HepG2 (cell line): ENCODE measurements around the gene CXADR. TPM values are rescaled to one million over a fixed set of nuclear protein-coding genes. Genes with fewer than 3 reads are reported as not detected.

Source experiments
- HNRNPK ChIP-seq: fragments of 200-400 bp; formaldehyde crosslinking; IDR thresholded peaks from 2 replicates; pipeline ENCODE4 v1.6.1; 2018; ENCODE audit warnings: low read length, low read depth, moderate library complexity, mild to moderate bottlenecking; ENCODE audit not compliant: poor library complexity, severe bottlenecking
- KDM1A ChIP-seq: IDR thresholded peaks from 2 replicates; pipeline ENCODE4 v1.6.1; 2016; ENCODE audit warnings: missing compliant biosample characterization
- MED1 ChIP-seq: sonication (generic); formaldehyde crosslinking; IDR thresholded peaks from 2 replicates; pipeline ENCODE4 v1.4.0; 2020; ENCODE audit warnings: missing genetic modification reagents
- NFKBIZ ChIP-seq: IDR thresholded peaks from 2 replicates; pipeline ENCODE4 v1.6.1; 2018; ENCODE audit warnings: missing genetic modification reagents, missing compliant biosample characterization
- POLR2A ChIP-seq, 2 experiments: IDR thresholded peaks; 2 replicates each; pipeline ENCODE4 v1.6.1; 2011; ENCODE audit warnings: low read depth in 2 of 2, low read length in 2 of 2, mild to moderate bottlenecking in 1 of 2, moderate library complexity in 1 of 2; ENCODE audit not compliant: insufficient read depth in 1 of 2
- RXRB ChIP-seq: IDR thresholded peaks from 2 replicates; pipeline ENCODE4 v1.6.1; 2016; ENCODE audit warnings: borderline replicate concordance, missing genetic modification reagents, missing compliant biosample characterization
- TCF7L2 ChIP-seq: IDR thresholded peaks from 2 replicates; pipeline ENCODE4 v1.6.1; 2011; ENCODE audit warnings: mild to moderate bottlenecking, low read depth, low read length, moderate library complexity
- ZNF224 ChIP-seq: sonication (generic); formaldehyde crosslinking; IDR thresholded peaks from 2 replicates; pipeline ENCODE4 v1.5.0; 2020; ENCODE audit warnings: mild to moderate bottlenecking, missing genetic modification reagents
- ZNF577 ChIP-seq: sonication (generic); formaldehyde crosslinking; IDR thresholded peaks from 2 replicates; pipeline ENCODE4 v1.4.0; 2020; ENCODE audit warnings: mild to moderate bottlenecking, low read depth, missing genetic modification reagents, borderline replicate concordance
- ZNF672 ChIP-seq: sonication (generic); formaldehyde crosslinking; IDR thresholded peaks from 2 replicates; pipeline ENCODE4 v1.8.1; 2022; ENCODE audit warnings: missing genetic modification reagents
- ZSCAN20 ChIP-seq: sonication (generic); formaldehyde crosslinking; IDR thresholded peaks from 2 replicates; pipeline ENCODE4 v1.4.0; 2020; ENCODE audit warnings: missing genetic modification reagents, mild to moderate bottlenecking, borderline replicate concordance
- polyA plus RNA-seq, 8 experiments: library from polyadenylated mRNA; depleted of rRNA in 3 of 8; stranded (reverse) in 7 of 8; unstranded in 1 of 8; fragments of >200 nt; fragmentation: Illumina TruSeq in 4 of 8; extraction: Trizol in 4 of 8; gene quantifications; 2 replicates each; pipeline versions ENCODE4 v1.2.1 to v1.2.3, GENCODE V29; 2011 to 2016; ENCODE audit warnings: low read depth in 4 of 8, missing spikeins in 1 of 8, mixed read lengths in 1 of 8; ENCODE audit not compliant: insufficient read depth in 1 of 8
- total RNA-seq, 5 experiments: library from RNA; depleted of rRNA; stranded (reverse); fragments of >200 nt; fragmentation: Illumina TruSeq; extraction: Trizol; gene quantifications; 2 replicates each; pipeline ENCODE4 v1.2.3, GENCODE V29; 2016; ENCODE audit warnings: low read depth in 1 of 5
- TF ChIP-seq, protein P1 (sequence below): sonication (generic); formaldehyde crosslinking; IDR thresholded peaks from 2 replicates; pipeline ENCODE4 v1.5.1; 2020; ENCODE audit warnings: missing genetic modification reagents, mild to moderate bottlenecking, borderline replicate concordance
- TF ChIP-seq, protein P2 (sequence below): IDR thresholded peaks from 2 replicates; pipeline ENCODE4 v1.6.1; 2016; ENCODE audit warnings: mild to moderate bottlenecking, missing biosample characterization, missing genetic modification reagents
- TF ChIP-seq, protein P3 (sequence below): sonication (generic); formaldehyde crosslinking; conservative IDR thresholded peaks from 2 replicates; pipeline ENCODE4 v1.8.0; 2022; ENCODE audit warnings: low read depth, missing genetic modification reagents
- TF ChIP-seq, protein P4 (sequence below): sonication (generic); formaldehyde crosslinking; IDR thresholded peaks from 2 replicates; pipeline ENCODE4 v1.8.0; 2022; ENCODE audit warnings: missing genetic modification reagents, mild to moderate bottlenecking, inconsistent platforms, borderline replicate concordance
- TF ChIP-seq, protein P5 (sequence below): sonication (generic); formaldehyde crosslinking; IDR thresholded peaks from 2 replicates; pipeline ENCODE4 v1.5.1; 2020; ENCODE audit warnings: mild to moderate bottlenecking, missing genetic modification reagents, borderline replicate concordance

Gene CXADR
- total and polyA plus RNA-seq, 2 of the 13 experiments (the other 11 are each of a cell fraction or from before 2014, with no cell fraction given), result 86.8 to 110 TPM

DNA sequence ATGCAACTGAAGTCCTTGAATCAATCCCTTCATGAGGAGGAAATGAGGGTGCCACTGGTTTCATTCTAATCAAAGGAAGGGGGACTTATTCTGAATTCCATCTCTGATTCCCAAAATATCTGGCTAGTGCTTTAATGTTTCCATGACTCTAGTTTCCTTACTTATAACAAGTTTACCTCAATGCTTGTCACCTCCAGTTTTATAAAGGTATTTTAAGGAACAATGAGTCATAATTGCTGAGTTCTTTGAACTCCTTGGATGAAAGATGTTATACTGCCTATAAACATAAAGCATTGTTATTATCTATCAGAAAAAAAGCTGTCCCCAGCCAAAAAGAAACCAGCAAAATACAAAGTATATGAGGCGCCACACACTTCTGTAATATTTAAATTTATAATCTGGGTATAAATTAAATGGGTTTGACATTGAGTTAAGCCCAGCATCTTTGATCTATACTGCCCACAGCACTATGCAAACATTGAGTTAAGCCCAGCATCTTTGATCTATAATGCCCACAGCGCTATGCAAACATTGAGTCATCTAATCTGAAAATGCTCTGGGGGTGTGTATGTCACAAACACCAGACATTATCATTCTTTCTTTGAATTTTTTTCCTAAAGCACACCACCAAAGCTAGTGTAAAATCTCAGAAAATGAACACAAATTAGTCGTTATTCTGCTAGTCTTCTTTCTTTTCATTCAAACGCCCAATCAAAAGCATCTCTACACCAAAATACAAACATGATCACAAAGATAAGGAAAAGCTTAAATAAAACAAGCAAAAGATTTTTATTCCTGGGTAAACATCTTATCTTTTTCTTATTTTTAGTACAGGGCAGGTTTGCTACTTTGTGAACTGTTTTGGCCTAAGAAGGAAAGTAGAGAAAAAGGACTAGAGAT, 11.5 kb upstream of the CXADR start (continued):
- 0 out of 2 replicates have a peak, but pooled peaks have one; percentile 38 for TF ChIP-seq ZSCAN20 (CRISPR knock-in tag)
- no peak for TF ChIP-seq ZNF672 (CRISPR knock-in tag)
- 0 out of 2 replicates have a peak, but pooled peaks have one; percentile 42 for TF ChIP-seq KDM1A (CRISPR knock-in tag)
- TF ChIP-seq, protein P1, sequence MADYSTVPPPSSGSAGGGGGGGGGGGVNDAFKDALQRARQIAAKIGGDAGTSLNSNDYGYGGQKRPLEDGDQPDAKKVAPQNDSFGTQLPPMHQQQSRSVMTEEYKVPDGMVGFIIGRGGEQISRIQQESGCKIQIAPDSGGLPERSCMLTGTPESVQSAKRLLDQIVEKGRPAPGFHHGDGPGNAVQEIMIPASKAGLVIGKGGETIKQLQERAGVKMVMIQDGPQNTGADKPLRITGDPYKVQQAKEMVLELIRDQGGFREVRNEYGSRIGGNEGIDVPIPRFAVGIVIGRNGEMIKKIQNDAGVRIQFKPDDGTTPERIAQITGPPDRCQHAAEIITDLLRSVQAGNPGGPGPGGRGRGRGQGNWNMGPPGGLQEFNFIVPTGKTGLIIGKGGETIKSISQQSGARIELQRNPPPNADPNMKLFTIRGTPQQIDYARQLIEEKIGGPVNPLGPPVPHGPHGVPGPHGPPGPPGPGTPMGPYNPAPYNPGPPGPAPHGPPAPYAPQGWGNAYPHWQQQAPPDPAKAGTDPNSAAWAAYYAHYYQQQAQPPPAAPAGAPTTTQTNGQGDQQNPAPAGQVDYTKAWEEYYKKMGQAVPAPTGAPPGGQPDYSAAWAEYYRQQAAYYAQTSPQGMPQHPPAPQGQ, result no peak
- TF ChIP-seq POLR2A (IDR thresholded peaks at IDR 0.05; ENCODE audit: insufficient read depth in 1 of 2, low read depth in 2 of 2, low read length in 2 of 2), result no peak
- no peak for TF ChIP-seq ZNF577
- TF ChIP-seq MED1 (CRISPR knock-in tag), result peak; percentile 95
- TF ChIP-seq NFKBIZ (CRISPR knock-in tag), result peak; percentile 83; the same call in 1 of the 2 replicates
- no peak for TF ChIP-seq HNRNPK
- TF ChIP-seq ZNF224 (CRISPR knock-in tag), result no peak
- peak; percentile 99 for TF ChIP-seq TCF7L2
- peak; percentile 83 for TF ChIP-seq RXRB (CRISPR knock-in tag)
- TF ChIP-seq, protein P2, sequence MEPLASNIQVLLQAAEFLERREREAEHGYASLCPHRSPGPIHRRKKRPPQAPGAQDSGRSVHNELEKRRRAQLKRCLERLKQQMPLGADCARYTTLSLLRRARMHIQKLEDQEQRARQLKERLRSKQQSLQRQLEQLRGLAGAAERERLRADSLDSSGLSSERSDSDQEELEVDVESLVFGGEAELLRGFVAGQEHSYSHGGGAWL (CRISPR knock-in tag), result no peak
- TF ChIP-seq, protein P3, sequence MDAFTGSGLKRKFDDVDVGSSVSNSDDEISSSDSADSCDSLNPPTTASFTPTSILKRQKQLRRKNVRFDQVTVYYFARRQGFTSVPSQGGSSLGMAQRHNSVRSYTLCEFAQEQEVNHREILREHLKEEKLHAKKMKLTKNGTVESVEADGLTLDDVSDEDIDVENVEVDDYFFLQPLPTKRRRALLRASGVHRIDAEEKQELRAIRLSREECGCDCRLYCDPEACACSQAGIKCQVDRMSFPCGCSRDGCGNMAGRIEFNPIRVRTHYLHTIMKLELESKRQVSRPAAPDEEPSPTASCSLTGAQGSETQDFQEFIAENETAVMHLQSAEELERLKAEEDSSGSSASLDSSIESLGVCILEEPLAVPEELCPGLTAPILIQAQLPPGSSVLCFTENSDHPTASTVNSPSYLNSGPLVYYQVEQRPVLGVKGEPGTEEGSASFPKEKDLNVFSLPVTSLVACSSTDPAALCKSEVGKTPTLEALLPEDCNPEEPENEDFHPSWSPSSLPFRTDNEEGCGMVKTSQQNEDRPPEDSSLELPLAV (CRISPR knock-in tag), result no peak
- TF ChIP-seq, protein P4, sequence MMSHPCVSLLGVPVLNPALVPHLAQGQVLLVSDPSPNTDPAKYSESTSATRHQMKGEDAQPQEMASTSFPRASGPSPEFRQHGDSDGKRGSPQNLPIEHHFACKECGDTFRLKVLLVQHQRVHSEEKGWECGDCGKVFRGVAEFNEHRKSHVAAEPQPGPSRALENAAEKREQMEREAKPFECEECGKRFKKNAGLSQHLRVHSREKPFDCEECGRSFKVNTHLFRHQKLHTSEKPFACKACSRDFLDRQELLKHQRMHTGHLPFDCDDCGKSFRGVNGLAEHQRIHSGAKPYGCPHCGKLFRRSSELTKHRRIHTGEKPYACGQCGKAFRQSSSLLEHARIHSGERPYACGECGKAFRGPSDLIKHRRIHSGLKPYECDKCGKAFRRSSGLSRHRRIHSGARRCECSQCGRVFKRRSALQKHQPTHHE (CRISPR knock-in tag), result no peak
- TF ChIP-seq, protein P5, sequence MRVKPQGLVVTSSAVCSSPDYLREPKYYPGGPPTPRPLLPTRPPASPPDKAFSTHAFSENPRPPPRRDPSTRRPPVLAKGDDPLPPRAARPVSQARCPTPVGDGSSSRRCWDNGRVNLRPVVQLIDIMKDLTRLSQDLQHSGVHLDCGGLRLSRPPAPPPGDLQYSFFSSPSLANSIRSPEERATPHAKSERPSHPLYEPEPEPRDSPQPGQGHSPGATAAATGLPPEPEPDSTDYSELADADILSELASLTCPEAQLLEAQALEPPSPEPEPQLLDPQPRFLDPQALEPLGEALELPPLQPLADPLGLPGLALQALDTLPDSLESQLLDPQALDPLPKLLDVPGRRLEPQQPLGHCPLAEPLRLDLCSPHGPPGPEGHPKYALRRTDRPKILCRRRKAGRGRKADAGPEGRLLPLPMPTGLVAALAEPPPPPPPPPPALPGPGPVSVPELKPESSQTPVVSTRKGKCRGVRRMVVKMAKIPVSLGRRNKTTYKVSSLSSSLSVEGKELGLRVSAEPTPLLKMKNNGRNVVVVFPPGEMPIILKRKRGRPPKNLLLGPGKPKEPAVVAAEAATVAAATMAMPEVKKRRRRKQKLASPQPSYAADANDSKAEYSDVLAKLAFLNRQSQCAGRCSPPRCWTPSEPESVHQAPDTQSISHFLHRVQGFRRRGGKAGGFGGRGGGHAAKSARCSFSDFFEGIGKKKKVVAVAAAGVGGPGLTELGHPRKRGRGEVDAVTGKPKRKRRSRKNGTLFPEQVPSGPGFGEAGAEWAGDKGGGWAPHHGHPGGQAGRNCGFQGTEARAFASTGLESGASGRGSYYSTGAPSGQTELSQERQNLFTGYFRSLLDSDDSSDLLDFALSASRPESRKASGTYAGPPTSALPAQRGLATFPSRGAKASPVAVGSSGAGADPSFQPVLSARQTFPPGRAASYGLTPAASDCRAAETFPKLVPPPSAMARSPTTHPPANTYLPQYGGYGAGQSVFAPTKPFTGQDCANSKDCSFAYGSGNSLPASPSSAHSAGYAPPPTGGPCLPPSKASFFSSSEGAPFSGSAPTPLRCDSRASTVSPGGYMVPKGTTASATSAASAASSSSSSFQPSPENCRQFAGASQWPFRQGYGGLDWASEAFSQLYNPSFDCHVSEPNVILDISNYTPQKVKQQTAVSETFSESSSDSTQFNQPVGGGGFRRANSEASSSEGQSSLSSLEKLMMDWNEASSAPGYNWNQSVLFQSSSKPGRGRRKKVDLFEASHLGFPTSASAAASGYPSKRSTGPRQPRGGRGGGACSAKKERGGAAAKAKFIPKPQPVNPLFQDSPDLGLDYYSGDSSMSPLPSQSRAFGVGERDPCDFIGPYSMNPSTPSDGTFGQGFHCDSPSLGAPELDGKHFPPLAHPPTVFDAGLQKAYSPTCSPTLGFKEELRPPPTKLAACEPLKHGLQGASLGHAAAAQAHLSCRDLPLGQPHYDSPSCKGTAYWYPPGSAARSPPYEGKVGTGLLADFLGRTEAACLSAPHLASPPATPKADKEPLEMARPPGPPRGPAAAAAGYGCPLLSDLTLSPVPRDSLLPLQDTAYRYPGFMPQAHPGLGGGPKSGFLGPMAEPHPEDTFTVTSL (CRISPR knock-in tag), result peak; percentile 97
